WTC11 (cell line): Measurements from ENCODE around the gene BLOC1S4. TPM values are rescaled to one million over a fixed set of nuclear protein-coding genes. Genes with fewer than 3 reads are reported as not detected.

Experiments used
- ATAC-seq: fragments of 200-7000 bp; cut with Tn5 transposase; 2 replicates; pipeline ENCODE4 v1.10.0; 2021; ENCODE audit warnings: mild to moderate bottlenecking, moderate library complexity
- CTCF ChIA-PET: fragments of 300-600 bp; sonication (Branson Sonifier 250); formaldehyde crosslinking; loops from one replicate; lab custom pipeline; 2021; ENCODE audit warnings: antibody characterized with exemption; lab: Charles Lee
- POLR2A ChIA-PET: fragments of 350-600 bp; sonication (Branson Sonifier 250); formaldehyde crosslinking; loops from one replicate; lab custom pipeline; 2021; ENCODE audit warnings: antibody characterized with exemption; lab: Charles Lee
- DNase-seq: peaks from one replicate; pipeline ENCODE4 v3.0.0; 2021; ENCODE audit warnings: low spot score
- H3K27ac Mint-ChIP-seq: 2 replicates; pipeline ENCODE4 v1.8.0; 2021; ENCODE audit warnings: mixed read lengths
- H3K27me3 Mint-ChIP-seq: 2 replicates; pipeline ENCODE4 v1.8.0; 2021; ENCODE audit warnings: low read depth, mild to moderate bottlenecking, moderate library complexity, mixed read lengths
- H3K36me3 Mint-ChIP-seq: 2 replicates; pipeline ENCODE4 v1.8.0; 2021; ENCODE audit warnings: mixed read lengths
- H3K4me1 Mint-ChIP-seq: 2 replicates; pipeline ENCODE4 v1.8.0; 2022; ENCODE audit warnings: mixed read lengths
- H3K4me3 Mint-ChIP-seq: 2 replicates; pipeline ENCODE4 v1.8.0; 2021; ENCODE audit warnings: mild to moderate bottlenecking, moderate library complexity, mixed read lengths
- H3K9me3 Mint-ChIP-seq: 2 replicates; pipeline ENCODE4 v1.8.0; 2021; ENCODE audit warnings: mixed read lengths
- ATF3 ChIP-seq: sonication (generic); formaldehyde crosslinking; conservative IDR thresholded peaks from 2 replicates; pipeline ENCODE4 v1.8.1; 2022; ENCODE audit warnings: mild to moderate bottlenecking, missing genetic modification reagents
- ETV6 ChIP-seq: sonication (generic); formaldehyde crosslinking; IDR thresholded peaks from 2 replicates; pipeline ENCODE4 v1.8.1; 2022; ENCODE audit warnings: mild to moderate bottlenecking, missing genetic modification reagents
- FOXK1 ChIP-seq: sonication (generic); formaldehyde crosslinking; IDR thresholded peaks from 2 replicates; pipeline ENCODE4 v1.8.0; 2022; ENCODE audit warnings: mild to moderate bottlenecking, moderate library complexity, missing genetic modification reagents
- JAZF1 ChIP-seq: fragments of 250-450 bp; sonication (Bioruptor Pico); IDR thresholded peaks from 2 replicates; pipeline ENCODE4 v1.9.0; 2021; ENCODE audit warnings: moderate library complexity, mild to moderate bottlenecking, inconsistent platforms
- MLX ChIP-seq: sonication (generic); formaldehyde crosslinking; IDR thresholded peaks from 2 replicates; pipeline ENCODE4 v1.8.1; 2023; ENCODE audit warnings: mild to moderate bottlenecking, missing genetic modification reagents, moderate library complexity
- PRDM15 ChIP-seq: sonication (generic); formaldehyde crosslinking; IDR thresholded peaks from 2 replicates; pipeline ENCODE4 v1.8.0; 2022; ENCODE audit warnings: missing genetic modification reagents
- SMAD3 ChIP-seq: sonication (generic); formaldehyde crosslinking; IDR thresholded peaks from 2 replicates; pipeline ENCODE4 v1.8.0; 2022; ENCODE audit warnings: missing genetic modification reagents, mild to moderate bottlenecking, borderline replicate concordance
- SOX15 ChIP-seq: fragments of 250-450 bp; sonication (Bioruptor Pico); IDR thresholded peaks from 2 replicates; pipeline ENCODE4 v1.9.0; 2021; ENCODE audit warnings: mild to moderate bottlenecking
- SP1 ChIP-seq: sonication (generic); formaldehyde crosslinking; conservative IDR thresholded peaks from 2 replicates; pipeline ENCODE4 v1.8.1; 2022; ENCODE audit warnings: missing genetic modification reagents
- ZBTB21 ChIP-seq: sonication (generic); formaldehyde crosslinking; IDR thresholded peaks from 2 replicates; pipeline ENCODE4 v1.8.1; 2023; ENCODE audit warnings: mild to moderate bottlenecking, missing genetic modification reagents, borderline replicate concordance
- ZNF219 ChIP-seq: sonication (generic); formaldehyde crosslinking; IDR thresholded peaks from 2 replicates; pipeline ENCODE4 v1.8.0; 2023; ENCODE audit warnings: missing genetic modification reagents, mild to moderate bottlenecking, borderline replicate concordance
- ZNF317 ChIP-seq: sonication (generic); formaldehyde crosslinking; IDR thresholded peaks from 2 replicates; pipeline ENCODE4 v1.8.1; 2023; ENCODE audit warnings: low read depth, mild to moderate bottlenecking, moderate library complexity, missing genetic modification reagents, borderline replicate concordance
- ZNF416 ChIP-seq: fragments of 250-450 bp; sonication (Bioruptor Pico); IDR thresholded peaks from 2 replicates; pipeline ENCODE4 v1.9.0; 2021; ENCODE audit warnings: mild to moderate bottlenecking, inconsistent platforms
- ZNF423 ChIP-seq: fragments of 250-450 bp; sonication (Bioruptor Pico); IDR thresholded peaks from 2 replicates; pipeline ENCODE4 v2.1.2; 2022; ENCODE audit warnings: mild to moderate bottlenecking, moderate library complexity
- total RNA-seq: library from RNA; stranded (reverse); gene quantifications from 3 replicates; pipeline ENCODE4 v1.2.3, GENCODE V29; 2021
- TF ChIP-seq, protein P1 (sequence below): sonication (generic); formaldehyde crosslinking; IDR thresholded peaks from 2 replicates; pipeline ENCODE4 v1.8.1; 2022; ENCODE audit warnings: missing genetic modification reagents, borderline replicate concordance
- TF ChIP-seq, protein P2 (sequence below): sonication (generic); formaldehyde crosslinking; IDR thresholded peaks from 2 replicates; pipeline ENCODE4 v1.8.0; 2023; ENCODE audit warnings: missing genetic modification reagents
- TF ChIP-seq, protein P3 (sequence below): fragments of 250-450 bp; sonication (Bioruptor Pico); IDR thresholded peaks from 2 replicates; pipeline ENCODE4 v1.9.0; 2021; ENCODE audit warnings: mild to moderate bottlenecking
- TF ChIP-seq, protein P4 (sequence below): fragments of 250-450 bp; sonication (Bioruptor Pico); IDR thresholded peaks from 2 replicates; pipeline ENCODE4 v1.8.0; 2021; ENCODE audit warnings: mild to moderate bottlenecking

BLOC1S4 gene
- total RNA-seq, 1 experiment from 2014 or later, result 21.4 TPM

GRCh38 chr4:6753103-6753560 is 37.2 kb downstream of the BLOC1S4 start:
- TF ChIP-seq SMAD3 (CRISPR knock-in tag), result no peak
- TF ChIP-seq SOX15 (CRISPR knock-in tag), result no peak
- no peak for TF ChIP-seq ZBTB21 (CRISPR knock-in tag)
- no peak for TF ChIP-seq ZNF423 (CRISPR knock-in tag)
- no peak for TF ChIP-seq ZNF416
- no peak for TF ChIP-seq ZNF219 (CRISPR knock-in tag)
- TF ChIP-seq ETV6 (CRISPR knock-in tag), result no peak
- TF ChIP-seq JAZF1, result no peak
- no peak for TF ChIP-seq PRDM15 (CRISPR knock-in tag)
- TF ChIP-seq, protein P1, sequence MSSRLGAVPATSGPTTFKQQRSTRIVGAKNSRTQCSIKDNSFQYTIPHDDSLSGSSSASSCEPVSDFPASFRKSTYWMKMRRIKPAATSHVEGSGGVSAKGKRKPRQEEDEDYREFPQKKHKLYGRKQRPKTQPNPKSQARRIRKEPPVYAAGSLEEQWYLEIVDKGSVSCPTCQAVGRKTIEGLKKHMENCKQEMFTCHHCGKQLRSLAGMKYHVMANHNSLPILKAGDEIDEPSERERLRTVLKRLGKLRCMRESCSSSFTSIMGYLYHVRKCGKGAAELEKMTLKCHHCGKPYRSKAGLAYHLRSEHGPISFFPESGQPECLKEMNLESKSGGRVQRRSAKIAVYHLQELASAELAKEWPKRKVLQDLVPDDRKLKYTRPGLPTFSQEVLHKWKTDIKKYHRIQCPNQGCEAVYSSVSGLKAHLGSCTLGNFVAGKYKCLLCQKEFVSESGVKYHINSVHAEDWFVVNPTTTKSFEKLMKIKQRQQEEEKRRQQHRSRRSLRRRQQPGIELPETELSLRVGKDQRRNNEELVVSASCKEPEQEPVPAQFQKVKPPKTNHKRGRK, result no peak
- TF ChIP-seq FOXK1 (CRISPR knock-in tag), result no peak
- TF ChIP-seq, protein P2, sequence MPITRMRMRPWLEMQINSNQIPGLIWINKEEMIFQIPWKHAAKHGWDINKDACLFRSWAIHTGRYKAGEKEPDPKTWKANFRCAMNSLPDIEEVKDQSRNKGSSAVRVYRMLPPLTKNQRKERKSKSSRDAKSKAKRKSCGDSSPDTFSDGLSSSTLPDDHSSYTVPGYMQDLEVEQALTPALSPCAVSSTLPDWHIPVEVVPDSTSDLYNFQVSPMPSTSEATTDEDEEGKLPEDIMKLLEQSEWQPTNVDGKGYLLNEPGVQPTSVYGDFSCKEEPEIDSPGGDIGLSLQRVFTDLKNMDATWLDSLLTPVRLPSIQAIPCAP, result no peak
- no peak for TF ChIP-seq SP1 (CRISPR knock-in tag)
- TF ChIP-seq MLX (CRISPR knock-in tag), result no peak
- no peak for TF ChIP-seq ZNF317 (CRISPR knock-in tag)
- TF ChIP-seq, protein P3, sequence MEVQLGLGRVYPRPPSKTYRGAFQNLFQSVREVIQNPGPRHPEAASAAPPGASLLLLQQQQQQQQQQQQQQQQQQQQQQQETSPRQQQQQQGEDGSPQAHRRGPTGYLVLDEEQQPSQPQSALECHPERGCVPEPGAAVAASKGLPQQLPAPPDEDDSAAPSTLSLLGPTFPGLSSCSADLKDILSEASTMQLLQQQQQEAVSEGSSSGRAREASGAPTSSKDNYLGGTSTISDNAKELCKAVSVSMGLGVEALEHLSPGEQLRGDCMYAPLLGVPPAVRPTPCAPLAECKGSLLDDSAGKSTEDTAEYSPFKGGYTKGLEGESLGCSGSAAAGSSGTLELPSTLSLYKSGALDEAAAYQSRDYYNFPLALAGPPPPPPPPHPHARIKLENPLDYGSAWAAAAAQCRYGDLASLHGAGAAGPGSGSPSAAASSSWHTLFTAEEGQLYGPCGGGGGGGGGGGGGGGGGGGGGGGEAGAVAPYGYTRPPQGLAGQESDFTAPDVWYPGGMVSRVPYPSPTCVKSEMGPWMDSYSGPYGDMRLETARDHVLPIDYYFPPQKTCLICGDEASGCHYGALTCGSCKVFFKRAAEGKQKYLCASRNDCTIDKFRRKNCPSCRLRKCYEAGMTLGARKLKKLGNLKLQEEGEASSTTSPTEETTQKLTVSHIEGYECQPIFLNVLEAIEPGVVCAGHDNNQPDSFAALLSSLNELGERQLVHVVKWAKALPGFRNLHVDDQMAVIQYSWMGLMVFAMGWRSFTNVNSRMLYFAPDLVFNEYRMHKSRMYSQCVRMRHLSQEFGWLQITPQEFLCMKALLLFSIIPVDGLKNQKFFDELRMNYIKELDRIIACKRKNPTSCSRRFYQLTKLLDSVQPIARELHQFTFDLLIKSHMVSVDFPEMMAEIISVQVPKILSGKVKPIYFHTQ (CRISPR knock-in tag), result no peak
- TF ChIP-seq, protein P4, sequence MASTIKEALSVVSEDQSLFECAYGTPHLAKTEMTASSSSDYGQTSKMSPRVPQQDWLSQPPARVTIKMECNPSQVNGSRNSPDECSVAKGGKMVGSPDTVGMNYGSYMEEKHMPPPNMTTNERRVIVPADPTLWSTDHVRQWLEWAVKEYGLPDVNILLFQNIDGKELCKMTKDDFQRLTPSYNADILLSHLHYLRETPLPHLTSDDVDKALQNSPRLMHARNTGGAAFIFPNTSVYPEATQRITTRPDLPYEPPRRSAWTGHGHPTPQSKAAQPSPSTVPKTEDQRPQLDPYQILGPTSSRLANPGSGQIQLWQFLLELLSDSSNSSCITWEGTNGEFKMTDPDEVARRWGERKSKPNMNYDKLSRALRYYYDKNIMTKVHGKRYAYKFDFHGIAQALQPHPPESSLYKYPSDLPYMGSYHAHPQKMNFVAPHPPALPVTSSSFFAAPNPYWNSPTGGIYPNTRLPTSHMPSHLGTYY (CRISPR knock-in tag), result no peak
- no peak for TF ChIP-seq ATF3
- POLR2A ChIA-PET, result no interaction called here
- Mint-ChIP-seq H3K27me3 (no peaks in the 10 kb centered on the region; the same call in 1 of the 2 replicates), H3K27ac (no peak overlapping the region), H3K9me3 (no peaks in the 10 kb centered on the region), H3K4me1 (0 out of 2 replicates have a peak, but pooled peaks cover 4% of the 10 kb centered on the region), H3K36me3 (no peaks in the 10 kb centered on the region), H3K4me3 (no peak overlapping the region)
- DNase-seq (no peak), ATAC-seq (no peak)
- CTCF ChIA-PET, result no interaction called here
